ENCODE measurements around the gene CFI.

CFI gene

GRCh38 chr4:109801895-109802319 is at the start of gene CFI:
CFI (minus strand) TSS chr4:109801999; CDS start chr4:109801971, 28 bp downstream.
- DNase-seq (ENCODE audit: low read depth, low spot score) = no peak

- no peak for DNase-seq (ENCODE audit: low read depth, low spot score)
Observed at GRCh38 chr4:109850601-109851000, 48.8 kb upstream of the CFI start.

DNA sequence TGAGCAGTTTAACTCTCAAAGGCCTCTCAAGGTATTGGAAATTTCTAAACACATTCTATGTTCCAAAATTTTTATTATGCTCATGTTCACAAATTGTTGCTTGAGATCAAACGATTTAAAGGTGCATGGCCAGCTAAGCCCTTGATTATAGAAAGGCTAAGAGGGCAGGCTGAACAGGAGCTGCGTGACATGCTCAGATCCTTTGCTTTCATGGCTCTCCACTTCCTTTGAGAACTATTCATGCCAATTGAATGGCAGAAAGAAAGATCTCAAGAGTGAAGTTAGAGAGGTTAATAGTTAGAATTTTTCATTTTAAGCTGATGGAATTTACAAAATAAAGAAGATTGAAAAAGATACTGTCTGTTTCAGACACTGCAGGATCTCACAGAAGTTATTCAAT is 46.7 kb upstream of the CFI start:
- no peak for DNase-seq (ENCODE audit: low read depth, low spot score)

- no peak for DNase-seq (ENCODE audit: low read depth, low spot score)
Observed at GRCh38 chr4:109847896-109848442, 46.2 kb upstream of the CFI start, which contains the start of gene LRIT3. LRIT3 (plus strand) TSS chr4:109848107; CDS start chr4:109848202, 95 bp downstream.

GRCh38 chr4:109846395-109847098 is 44.7 kb upstream of the CFI start:
- no peak for DNase-seq (ENCODE audit: low read depth, low spot score)

DNA sequence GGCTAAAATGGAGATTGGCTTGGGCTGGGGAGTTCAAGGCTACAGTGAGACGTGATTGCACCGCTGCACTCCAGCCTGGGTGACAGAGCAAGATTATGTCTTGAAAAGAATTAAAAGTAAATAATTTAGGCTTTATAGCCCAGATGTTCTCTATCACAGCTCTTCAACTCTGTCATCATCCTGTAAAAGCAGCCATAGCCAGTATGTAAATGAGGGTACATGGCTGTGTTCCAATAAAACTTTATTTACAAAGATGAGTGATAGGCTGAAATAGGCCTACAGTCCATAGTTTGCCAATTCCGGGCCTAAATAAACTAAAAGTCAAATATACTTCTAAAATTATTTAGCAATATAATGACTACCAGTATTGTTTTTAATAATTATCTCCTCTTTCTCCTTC is 35.2 kb upstream of the CFI start:
- DNase-seq (ENCODE audit: low read depth, low spot score) = no peak

GRCh38 chr4:109833756-109834155 is 32.0 kb upstream of the CFI start:
- no peak for DNase-seq (ENCODE audit: low read depth, low spot score)

DNA sequence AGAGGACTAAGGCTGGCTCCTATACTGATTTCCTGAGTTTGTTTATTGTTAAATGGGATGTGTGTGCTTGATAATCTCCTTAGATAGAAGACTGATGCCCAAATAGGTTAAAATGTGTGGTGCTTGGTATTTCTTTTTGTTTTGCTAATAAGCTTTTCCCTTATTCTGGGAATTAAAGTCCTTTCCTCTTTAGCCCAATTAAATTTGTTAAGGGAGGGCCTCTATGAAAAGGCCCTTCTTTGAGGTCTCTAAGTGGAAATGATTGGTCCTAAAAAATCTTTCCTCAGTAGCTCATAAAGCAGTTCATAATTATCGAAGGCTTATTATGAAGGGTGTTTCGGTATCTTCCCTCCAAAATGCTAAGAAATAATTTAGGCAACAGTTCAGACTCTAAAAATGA is 25.9 kb upstream of the CFI start, which contains the start of gene RRH:
Gene RRH (plus strand): TSS at position 301 of the 400 bp plus-strand sequence. CDS start 56 bp downstream, at position 357.
- no peak for DNase-seq (ENCODE audit: low read depth, low spot score)

- DNase-seq (ENCODE audit: low read depth, low spot score) = no peak
Observed at GRCh38 chr4:109826719-109827118, 24.9 kb upstream of the CFI start.

- no peak for DNase-seq (ENCODE audit: low read depth, low spot score)
Observed at GRCh38 chr4:109821185-109821584, 19.4 kb upstream of the CFI start.

DNA sequence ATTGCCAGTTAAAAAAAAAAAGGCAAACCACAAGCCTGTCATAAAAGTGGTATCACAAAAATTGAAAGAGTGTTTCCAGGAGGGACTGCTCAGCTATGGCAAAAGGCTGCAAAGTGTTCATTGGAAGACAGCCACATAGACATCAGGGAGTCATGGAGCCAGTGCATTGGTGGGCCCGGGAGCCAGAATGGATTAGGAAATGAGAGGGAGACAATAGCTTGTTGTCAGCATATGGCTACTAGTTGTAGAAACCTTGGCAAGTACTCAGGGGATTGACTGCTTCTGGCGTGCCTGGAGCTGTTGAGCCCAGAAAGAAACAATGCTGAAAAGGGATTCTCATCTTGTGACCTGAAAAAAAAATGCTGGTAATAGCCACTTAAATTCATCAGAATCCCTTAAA is 18.8 kb upstream of the CFI start:
- DNase-seq (ENCODE audit: low read depth, low spot score) = no peak

DNA sequence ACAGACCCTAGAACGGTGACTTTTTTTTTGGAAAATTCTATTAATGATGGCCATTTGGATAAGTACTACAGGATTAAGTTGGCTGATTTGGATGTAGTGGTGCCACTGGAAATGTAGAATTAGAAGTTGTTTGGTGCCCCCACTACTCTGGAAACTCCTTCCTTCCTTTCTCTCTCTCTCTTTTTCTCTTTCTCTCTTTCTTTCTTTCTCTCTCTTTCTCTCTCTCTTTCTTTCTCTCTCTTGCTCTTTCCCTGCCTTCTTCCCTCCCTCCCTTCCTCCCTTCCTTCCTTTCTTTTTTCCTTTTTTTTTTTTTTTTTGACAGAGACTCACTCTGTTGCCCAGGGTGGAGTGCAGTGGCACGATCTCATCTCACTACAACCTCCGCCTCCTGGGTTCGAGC is 16.5 kb upstream of the CFI start:
- DNase-seq (ENCODE audit: low read depth, low spot score) = no peak

DNA sequence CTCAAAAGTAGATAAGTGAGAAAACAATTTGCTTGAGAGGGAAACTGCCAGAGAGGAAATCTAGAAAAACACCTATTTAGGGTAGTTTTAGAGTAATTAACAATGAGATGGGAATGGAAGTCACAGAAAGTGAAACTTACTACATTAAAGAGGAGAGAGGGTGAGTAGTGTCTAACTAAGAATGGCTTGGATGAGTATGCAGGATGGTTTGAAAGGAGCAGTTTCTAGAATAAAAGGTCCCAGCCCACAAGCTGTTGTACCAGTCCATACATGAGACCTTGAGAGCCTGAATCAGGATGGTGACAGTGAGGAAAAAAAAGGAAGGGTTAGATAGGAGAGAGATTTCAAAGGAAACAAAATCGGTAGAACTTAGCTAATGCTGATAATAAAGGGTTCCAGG is 15.1 kb upstream of the CFI start:
- DNase-seq (ENCODE audit: low read depth, low spot score) = no peak

DNA sequence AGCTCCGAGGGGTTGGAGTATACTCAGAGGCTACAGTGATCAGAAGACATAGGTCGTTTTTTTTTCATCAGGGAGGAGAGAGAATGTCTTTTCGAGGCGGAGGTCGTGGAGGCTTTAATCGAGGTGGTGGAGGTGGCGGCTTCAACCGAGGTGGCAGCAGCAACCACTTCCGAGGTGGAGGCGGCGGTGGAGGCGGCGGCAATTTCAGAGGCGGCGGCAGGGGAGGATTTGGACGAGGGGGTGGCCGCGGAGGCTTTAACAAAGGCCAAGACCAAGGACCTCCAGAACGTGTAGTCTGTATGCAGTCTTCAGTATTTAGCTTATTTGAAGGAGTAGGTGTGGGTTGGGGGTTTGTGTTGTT is 14.3 kb upstream of the CFI start:
- DNase-seq (ENCODE audit: low read depth, low spot score) = no peak

DNA sequence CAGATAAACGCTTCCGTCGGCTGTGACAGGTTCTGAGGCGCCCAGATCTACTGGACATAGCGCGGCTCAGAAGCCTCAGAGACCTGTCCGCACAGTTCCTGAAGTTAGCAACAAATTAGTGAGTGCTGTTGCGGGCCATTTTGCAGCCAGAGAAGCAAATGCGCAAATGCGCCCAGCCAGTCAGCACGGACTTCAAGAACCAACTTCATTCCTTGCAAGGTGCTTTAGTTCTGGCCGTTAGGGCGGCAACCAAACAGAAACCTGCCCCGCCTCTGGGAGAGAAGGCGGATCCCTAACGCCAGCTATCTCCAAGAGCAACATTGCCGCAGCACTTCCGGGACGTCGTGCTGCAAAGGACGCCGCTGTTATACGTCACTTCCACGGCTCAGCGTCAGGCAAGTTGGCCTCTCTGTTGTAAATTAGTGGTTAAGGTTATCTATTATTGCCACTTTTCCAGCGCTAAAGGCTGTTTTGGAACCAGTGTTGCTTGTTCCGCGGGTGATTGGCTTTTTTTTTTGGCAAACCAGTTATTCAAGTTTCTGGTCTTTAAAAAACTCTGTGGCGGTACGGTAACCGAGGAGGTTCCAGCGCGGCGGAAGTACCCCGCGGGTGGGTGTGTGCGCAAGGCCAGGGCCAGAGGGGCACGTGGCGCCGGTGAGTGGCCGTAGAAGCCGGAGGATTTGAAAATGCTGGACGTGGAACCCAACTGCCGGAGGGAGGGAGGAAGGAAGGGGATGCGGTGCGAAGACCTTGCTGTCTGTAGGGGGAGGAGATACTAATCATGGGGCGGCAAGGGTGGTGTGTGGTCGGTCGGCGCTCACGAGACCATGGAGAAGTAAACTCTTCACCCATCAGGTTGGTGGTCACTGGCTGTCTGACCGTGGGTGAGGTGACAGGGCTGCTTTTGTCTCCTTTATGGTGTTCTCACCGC is 13.6 kb upstream of the CFI start, which contains the start of gene GAR1:
Gene GAR1 (plus strand): TSS at position 612 of the 931 bp plus-strand sequence. CDS start 403 bp downstream, outside the sequence.
- peak; percentile 67 for DNase-seq (ENCODE audit: low read depth, low spot score)

DNA sequence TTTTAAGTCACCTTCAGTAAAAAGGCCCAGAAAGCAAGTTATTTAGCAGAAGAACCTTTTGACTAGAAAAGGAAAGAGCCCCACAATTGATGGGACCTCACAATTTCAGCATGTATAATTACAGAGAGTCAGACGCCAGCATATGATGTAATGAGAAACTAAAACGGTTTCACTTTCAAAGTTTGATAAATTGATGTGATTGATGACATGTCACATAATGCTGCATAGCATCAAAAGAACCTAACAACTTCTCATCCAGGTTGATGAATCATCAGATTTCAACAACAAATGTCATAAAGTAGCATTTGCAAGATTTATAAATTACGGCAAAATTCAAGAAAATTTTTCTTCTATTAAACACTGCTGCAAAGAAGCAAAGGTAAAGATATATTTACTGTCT is 9.9 kb upstream of the CFI start:
- DNase-seq (ENCODE audit: low read depth, low spot score) = no peak

DNA sequence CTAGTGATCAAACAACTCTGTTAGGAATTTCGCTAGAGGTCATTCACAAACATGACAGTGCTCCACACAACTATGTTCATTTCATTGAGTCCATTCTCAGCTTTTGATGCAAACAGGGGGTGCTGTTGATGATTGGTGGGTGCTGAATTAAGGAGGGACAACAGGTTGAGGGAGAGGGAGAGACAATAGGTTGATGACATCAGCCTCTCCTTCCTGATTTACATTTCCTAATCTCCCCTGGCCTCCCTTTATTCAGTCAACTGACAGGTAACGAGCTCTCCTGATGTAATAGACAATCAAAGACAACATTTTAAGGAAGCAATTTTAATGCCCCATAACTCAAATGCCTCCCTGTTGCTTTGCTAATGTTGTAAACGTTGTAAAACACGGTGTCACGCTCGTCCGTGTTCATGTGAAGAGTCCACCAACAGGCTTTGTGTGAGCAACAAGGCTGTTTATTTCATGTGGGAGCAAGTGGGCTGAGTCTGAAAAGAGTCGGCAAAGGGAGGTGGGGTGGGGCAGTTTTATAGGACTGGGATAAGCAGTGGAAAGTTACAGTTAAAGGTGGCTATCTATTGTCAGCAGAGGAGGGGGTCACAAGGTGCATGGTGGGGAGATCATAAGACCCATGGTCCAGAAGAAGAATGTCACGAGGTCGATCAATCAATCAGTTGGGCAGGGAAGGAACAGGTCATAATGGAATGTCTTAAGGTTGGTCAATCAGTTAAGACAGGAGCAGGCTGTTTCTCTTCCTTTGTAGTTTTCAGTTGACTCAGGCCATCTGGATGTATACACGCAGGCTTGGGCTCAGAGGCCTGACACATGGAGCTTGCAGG is 9.0 kb upstream of the CFI start:
- no peak for DNase-seq (ENCODE audit: low read depth, low spot score)

GRCh38 chr4:109809655-109810054 is 7.9 kb upstream of the CFI start:
- no peak for DNase-seq (ENCODE audit: low read depth, low spot score)

- DNase-seq (ENCODE audit: low read depth, low spot score) = no peak
Observed at GRCh38 chr4:109803924-109804571, 2.2 kb upstream of the CFI start.

DNA sequence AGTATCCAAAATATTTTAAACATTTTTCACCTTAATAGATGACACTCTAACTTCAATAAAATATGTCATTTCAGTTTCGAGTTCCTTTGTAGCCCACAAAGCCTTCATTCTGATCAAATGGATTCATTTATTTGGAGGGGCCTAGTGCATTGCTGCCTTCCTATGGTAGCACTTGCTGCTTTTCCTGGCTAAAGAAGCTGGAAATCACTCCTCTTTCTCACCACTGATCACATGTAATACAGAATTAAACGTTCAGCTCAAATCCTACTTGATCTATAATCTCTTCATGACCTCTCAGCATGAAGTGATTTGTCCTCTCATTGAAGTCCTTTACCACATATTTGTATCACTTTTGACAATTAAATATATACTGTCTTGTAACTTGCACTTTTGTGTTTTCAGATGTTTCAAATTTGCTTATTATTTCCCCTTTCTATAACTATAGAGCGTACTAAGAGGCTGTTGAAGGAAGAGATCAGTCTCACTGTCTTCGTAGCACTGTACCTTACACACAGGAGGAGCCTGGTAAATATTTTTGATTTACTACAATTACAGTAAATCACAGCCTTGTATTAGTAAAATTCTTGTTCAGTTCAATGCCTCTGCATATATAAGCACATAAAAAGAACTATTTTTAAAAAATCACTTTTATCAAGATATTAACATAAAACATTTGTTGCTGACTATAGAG is 555 bp downstream of the CFI start:
- no peak for DNase-seq (ENCODE audit: low read depth, low spot score)
